ENCODE measurements around the gene FRMD3. TPM values are rescaled to one million over a fixed set of nuclear protein-coding genes. Genes with fewer than 3 reads are reported as not detected.

FRMD3 gene
- total RNA-seq, 4 donors from 2014 or later, result 1.8 to 13.3 (median 3.3) TPM

GRCh38 chr9:83459830-83460229 is 78.4 kb downstream of the FRMD3 start:
- no peak for TF ChIP-seq POLR2A (IDR thresholded peaks at IDR 0.05)
- no peak for TF ChIP-seq CTCF (IDR thresholded peaks at IDR 0.05)
- H3K36me3 ChIP-seq, result no peaks in the 10 kb centered on the region
- no peaks in the 10 kb centered on the region for H3K4me1 ChIP-seq
- no peak overlapping the region for H3K4me3 ChIP-seq
- no peaks in the 10 kb centered on the region for H3K9me3 ChIP-seq
- H3K27me3 ChIP-seq, result no peaks in the 10 kb centered on the region
- DNase-seq, result no peak
- no peak overlapping the region for H3K27ac ChIP-seq
- intact Hi-C loops (cut with DNase I; ENCODE audit: low total_unique reads), result no loop called here

- intact Hi-C loops (cut with DNase I; ENCODE audit: low total_unique reads), result no loop called here
- no peak for DNase-seq
- Histone ChIP-seq H3K36me3 (no peaks in the 10 kb centered on the region), H3K4me1 (no peaks in the 10 kb centered on the region), H3K27me3 (no peaks in the 10 kb centered on the region), H3K9me3 (no peaks in the 10 kb centered on the region), H3K4me3 (no peak overlapping the region), H3K27ac (no peak overlapping the region)
- TF ChIP-seq CTCF (IDR thresholded peaks at IDR 0.05) (no peak), POLR2A (IDR thresholded peaks at IDR 0.05) (no peak)
These were observed 79.7 kb downstream of the FRMD3 start for GRCh38 chr9:83458530-83458929.

- DNase-seq, result no peak
- H3K4me3 ChIP-seq, result no peak overlapping the region
- H3K4me1 ChIP-seq, result no peaks in the 10 kb centered on the region
- TF ChIP-seq POLR2A (IDR thresholded peaks at IDR 0.05), result no peak
- no peak for TF ChIP-seq CTCF (IDR thresholded peaks at IDR 0.05)
- H3K27ac ChIP-seq, result no peak overlapping the region
- no peaks in the 10 kb centered on the region for H3K9me3 ChIP-seq
- H3K27me3 ChIP-seq, result no peaks in the 10 kb centered on the region
- intact Hi-C loops (cut with DNase I; ENCODE audit: low total_unique reads), result no loop called here
- no peaks in the 10 kb centered on the region for H3K36me3 ChIP-seq
These were observed 81.2 kb downstream of the FRMD3 start for GRCh38 chr9:83457005-83457404.

GRCh38 chr9:83456226-83456625 is 82.0 kb downstream of the FRMD3 start:
- no peaks in the 10 kb centered on the region for H3K9me3 ChIP-seq
- H3K4me3 ChIP-seq, result no peak overlapping the region
- H3K27ac ChIP-seq, result no peak overlapping the region
- H3K4me1 ChIP-seq, result no peaks in the 10 kb centered on the region
- H3K27me3 ChIP-seq, result no peaks in the 10 kb centered on the region
- no peak for TF ChIP-seq CTCF (IDR thresholded peaks at IDR 0.05)
- TF ChIP-seq POLR2A (IDR thresholded peaks at IDR 0.05), result no peak
- no peak for DNase-seq
- intact Hi-C loops (cut with DNase I; ENCODE audit: low total_unique reads), result no loop called here
- H3K36me3 ChIP-seq, result no peaks in the 10 kb centered on the region

GRCh38 chr9:83454076-83454475 is 84.1 kb downstream of the FRMD3 start:
- no peaks in the 10 kb centered on the region for H3K27me3 ChIP-seq
- no peaks in the 10 kb centered on the region for H3K9me3 ChIP-seq
- no peaks in the 10 kb centered on the region for H3K36me3 ChIP-seq
- DNase-seq, result no peak
- H3K4me3 ChIP-seq, result no peak overlapping the region
- no peaks in the 10 kb centered on the region for H3K4me1 ChIP-seq
- TF ChIP-seq CTCF (IDR thresholded peaks at IDR 0.05) (no peak), POLR2A (IDR thresholded peaks at IDR 0.05) (no peak)
- intact Hi-C loops (cut with DNase I; ENCODE audit: low total_unique reads), result no loop called here
- no peak overlapping the region for H3K27ac ChIP-seq
